Dermis microvascular lymphatic vessel endothelial cell (primary cell): ENCODE results near the gene ISLR. TPM values are rescaled to one million over a fixed set of nuclear protein-coding genes. Genes with fewer than 3 reads are reported as not detected.

ENCODE experiments used
- DNase-seq, 2 donors: peaks; one replicate each; pipeline versions ENCODE4 v3.0.0 to v3.0.0-alpha.2; 2010; ENCODE audit warnings: low read depth in 2 of 2
- total RNA-seq: library from RNA; depleted of rRNA; stranded (reverse); fragments of >200 nt; gene quantifications from 2 replicates; pipeline ENCODE4 v1.2.1, GENCODE V29; 2014

Gene ISLR
- total RNA-seq, 1 donor from 2014 or later: not detected

- DNase-seq: no peak
Observed at GRCh38 chr15:74211656-74212055, 38.1 kb downstream of the ISLR start.

- no peak for DNase-seq
Observed at GRCh38 chr15:74212494-74212893, 39.0 kb downstream of the ISLR start.

GRCh38 chr15:74213858-74214284, 40.4 kb downstream of the ISLR start:
- DNase-seq: no peak

GRCh38 chr15:74214324-74215021, 41.0 kb downstream of the ISLR start:
- DNase-seq: no peak

GRCh38 chr15:74215958-74216357, 42.4 kb downstream of the ISLR start:
- DNase-seq: no peak

- no peak for DNase-seq
Observed at GRCh38 chr15:74216949-74217348, 43.4 kb downstream of the ISLR start.

- no peak for DNase-seq
Observed at GRCh38 chr15:74217907-74218885, 44.7 kb downstream of the ISLR start.

- no peak for DNase-seq
Observed at GRCh38 chr15:74220475-74221248, 47.2 kb downstream of the ISLR start.

- DNase-seq: no peak
Observed at GRCh38 chr15:74221399-74222239, 48.1 kb downstream of the ISLR start.

GRCh38 chr15:74222240-74223119, 49.0 kb downstream of the ISLR start:
- DNase-seq: no peak

GRCh38 chr15:74225928-74226327, 52.4 kb downstream of the ISLR start:
- DNase-seq: no peak

Other genes starting within 250 kb of the ISLR start
- 0.13 and 0.38 TPM in 2 replicates for gene LOXL1, start 247.2 kb upstream of the ISLR start, total RNA-seq
- 8.6 and 13.7 TPM in 2 replicates for gene STOML1, start 181.4 kb upstream of the ISLR start, total RNA-seq
- gene PML, start 179.0 kb upstream of the ISLR start, total RNA-seq: 28.9 and 62.2 TPM in 2 replicates
- not detected in 2 replicates for gene GOLGA6A, start 91.2 kb upstream of the ISLR start, total RNA-seq
- under 0.01 and 0.25 TPM in 2 replicates for gene ISLR2, start 43.1 kb upstream of the ISLR start, total RNA-seq
- under 0.01 TPM in 1 of 2 replicates, not detected in the other for gene STRA6, start 29.1 kb downstream of the ISLR start, total RNA-seq
- gene CCDC33, start 62.6 kb downstream of the ISLR start, total RNA-seq: not detected in 2 replicates
- not detected in 2 replicates for gene CYP11A1, start 193.9 kb downstream of the ISLR start, total RNA-seq